ENCODE measurements around the gene SLC39A2. TPM values are rescaled to one million over a fixed set of nuclear protein-coding genes. Genes with fewer than 3 reads are reported as not detected.
"Not testable (repeated sequence)": the region's sequence is repeated elsewhere in the genome, so short reads cannot be mapped to it uniquely, and the experiment has no call there.

SLC39A2 gene
- total RNA-seq, 1 experiment from 2014 or later: not detected

DNA sequence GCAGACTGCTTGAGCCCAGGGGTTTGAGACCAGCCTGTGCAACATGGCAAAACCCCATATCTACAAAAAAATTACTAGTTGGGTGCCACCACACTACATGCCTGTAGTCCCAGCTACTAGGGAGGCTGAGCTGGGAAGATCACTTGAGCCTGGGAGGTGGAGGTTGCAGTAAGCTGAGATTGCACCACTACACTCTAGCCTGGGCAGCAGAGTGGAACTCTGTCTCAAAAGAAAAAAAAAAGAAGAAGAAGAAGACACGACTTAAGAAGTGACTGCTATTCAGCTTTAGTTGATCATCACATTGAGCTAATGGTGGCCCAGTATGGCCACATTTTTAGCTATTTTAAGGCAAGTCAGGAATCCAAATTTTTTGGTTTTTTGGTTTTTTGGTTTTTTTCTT is 18.2 kb upstream of the SLC39A2 start:
- Histone ChIP-seq H3K9me3 (ENCODE audit: control insufficient read depth in 1 of 2, insufficient read depth in 1 of 2, low read depth in 1 of 2, low read length in 2 of 2) (no peaks in the 10 kb centered on the region), H3K4me3 (replicated peaks in 1 of 2; ENCODE audit: low read depth in 1 of 2, low read length in 2 of 2) (no peak overlapping the region), H2AFZ (ENCODE audit: low read depth, low read length, poor library complexity, severe bottlenecking) (no peak overlapping the region), H3K9ac (ENCODE audit: low read length) (no peak overlapping the region), H3K4me1 (ENCODE audit: control insufficient read depth in 1 of 2, insufficient read depth in 2 of 2, low read length in 2 of 2) (no peaks in the 10 kb centered on the region), H3K27me3 (ENCODE audit: insufficient read depth, low read length) (no peaks in the 10 kb centered on the region), H3K27ac (ENCODE audit: low read depth, low read length) (no peak overlapping the region), H3K79me2 (ENCODE audit: insufficient read depth, low read length) (no peaks in the 10 kb centered on the region), H3K9me2 (ENCODE audit: insufficient read depth) (no peaks in the 10 kb centered on the region), H3K36me3 (ENCODE audit: control insufficient read depth in 1 of 2, insufficient read depth in 2 of 2, low read length in 2 of 2) (no peaks in the 10 kb centered on the region), H4K20me1 (ENCODE audit: insufficient read depth) (no peaks in the 10 kb centered on the region), H3K4me2 (ENCODE audit: low read length) (no peak overlapping the region)
- DNase-seq (ENCODE audit: low read depth, low spot score) (no peak), ATAC-seq (no peak)
- ChIA-PET POLR2A (no interaction called here), CTCF (interaction anchor here (0.9 to 5.1 kb wide), 2 partner anchors 10 to 34 kb away, joined by 3 to 27 read pairs; no protein-coding TSS in a partner anchor), RAD21 (ENCODE audit: low non-redundant PET in 1 of 2, low total read pairs in 2 of 2, uncharacterized antibody in 2 of 2, unreplicated experiment in 2 of 2) (no interaction called here)
- intact Hi-C loops (cut with micrococcal nuclease): no loop called here
- no peak for TF ChIP-seq POLR2A (IDR thresholded peaks at IDR 0.05; ENCODE audit: borderline replicate concordance, extremely low read depth, insufficient read depth, insufficient read length)
- no peak for TF ChIP-seq CTCF (IDR thresholded peaks at IDR 0.05 in 2 of 3, conservative IDR thresholded peaks at IDR 0.05 in 1 of 3; ENCODE audit: borderline replicate concordance in 1 of 3, insufficient read depth in 1 of 3, low read depth in 2 of 3, low read length in 2 of 3)
- TF ChIP-seq ZNF274 (IDR thresholded peaks at IDR 0.05; ENCODE audit: low read depth, low read length): no peak
- TF ChIP-seq ZFX (IDR thresholded peaks at IDR 0.05): no peak
- no TSS peak for BruUV-seq (replicated peaks)

DNA sequence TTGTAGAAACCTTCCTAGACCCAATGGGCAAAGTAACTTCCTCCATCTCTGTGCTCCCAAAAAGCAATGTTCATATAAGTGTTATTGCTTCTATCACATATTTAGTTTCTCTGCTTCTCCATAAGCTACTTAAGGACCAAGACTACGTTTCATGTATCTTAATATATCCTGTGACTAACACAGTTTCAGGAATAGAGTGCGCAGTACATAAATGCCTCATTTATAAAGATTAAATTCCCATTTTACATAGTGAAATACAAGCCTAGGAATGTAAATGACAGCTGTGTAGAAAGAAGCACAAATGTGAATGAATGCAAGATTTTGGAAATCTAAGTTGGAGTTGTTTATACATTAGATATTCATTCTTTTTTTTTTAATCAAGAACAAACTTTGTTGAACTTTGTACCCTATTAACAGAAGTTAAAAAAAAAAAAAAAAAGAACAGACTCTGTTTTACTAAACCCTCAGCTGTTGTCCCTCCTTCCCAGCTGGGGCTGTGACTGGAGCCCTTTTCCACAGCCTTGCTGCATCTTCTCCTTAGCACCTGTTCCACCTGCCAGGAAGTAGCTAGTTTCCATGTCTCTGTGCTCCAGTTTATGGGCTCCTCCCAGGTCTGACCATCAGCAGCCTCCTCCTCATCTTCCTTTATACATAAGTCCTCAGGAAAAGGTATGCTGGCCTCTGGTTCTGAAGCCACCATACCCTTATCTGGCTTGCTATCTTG is 16.3 kb upstream of the SLC39A2 start:
- Histone ChIP-seq H3K9me3 (ENCODE audit: control insufficient read depth in 1 of 2, insufficient read depth in 1 of 2, low read depth in 1 of 2, low read length in 2 of 2) (no peaks in the 10 kb centered on the region), H4K20me1 (ENCODE audit: insufficient read depth) (no peaks in the 10 kb centered on the region), H3K27ac (ENCODE audit: low read depth, low read length) (no peak overlapping the region), H3K4me1 (ENCODE audit: control insufficient read depth in 1 of 2, insufficient read depth in 2 of 2, low read length in 2 of 2) (peaks cover 5 to 16% of the 10 kb centered on the region in 2 experiments; a peak in 3 of 4 replicates), H3K4me2 (ENCODE audit: low read length) (no peak overlapping the region), H3K9me2 (ENCODE audit: insufficient read depth) (no peaks in the 10 kb centered on the region), H3K9ac (ENCODE audit: low read length) (no peak overlapping the region), H3K27me3 (ENCODE audit: insufficient read depth, low read length) (no peaks in the 10 kb centered on the region), H3K36me3 (ENCODE audit: control insufficient read depth in 1 of 2, insufficient read depth in 2 of 2, low read length in 2 of 2) (no peaks in the 10 kb centered on the region), H2AFZ (ENCODE audit: low read depth, low read length, poor library complexity, severe bottlenecking) (no peak overlapping the region), H3K79me2 (ENCODE audit: insufficient read depth, low read length) (no peaks in the 10 kb centered on the region), H3K4me3 (replicated peaks in 1 of 2; ENCODE audit: low read depth in 1 of 2, low read length in 2 of 2) (no peak overlapping the region)
- CTCF ChIA-PET: interaction anchor here (5.1 kb wide), 1 partner anchor 11 kb away, joined by 27 read pairs; no protein-coding TSS in a partner anchor
- no TSS peak for BruUV-seq (replicated peaks)
- POLR2A ChIA-PET: no interaction called here
- DNase-seq (ENCODE audit: low read depth, low spot score) (no peak), ATAC-seq (no peak)
- no peak for TF ChIP-seq ELF1 (IDR thresholded peaks at IDR 0.05; ENCODE audit: borderline replicate concordance, low read depth)
- TF ChIP-seq CTCF (IDR thresholded peaks at IDR 0.05 in 2 of 3, conservative IDR thresholded peaks at IDR 0.05 in 1 of 3; ENCODE audit: borderline replicate concordance in 1 of 3, insufficient read depth in 1 of 3, low read depth in 2 of 3, low read length in 2 of 3): no peak
- intact Hi-C loops (cut with micrococcal nuclease): no loop called here
- RAD21 ChIA-PET (ENCODE audit: low non-redundant PET in 1 of 2, low total read pairs in 2 of 2, uncharacterized antibody in 2 of 2, unreplicated experiment in 2 of 2): interaction anchor here in 1 of 2 experiments (0.6 kb wide), 1 partner anchor 348 kb away, joined by 3 read pairs; no protein-coding TSS in a partner anchor

GRCh38 chr14:20985650-20986049 is 13.4 kb upstream of the SLC39A2 start:
- H3K9ac ChIP-seq (ENCODE audit: low read length); POLR2A ChIA-PET; H3K4me2 ChIP-seq (ENCODE audit: low read length); BruUV-seq (replicated peaks); H3K9me2 ChIP-seq (ENCODE audit: insufficient read depth); H3K4me3 ChIP-seq (replicated peaks in 1 of 2; ENCODE audit: low read depth in 1 of 2, low read length in 2 of 2); H3K27ac ChIP-seq (ENCODE audit: low read depth, low read length); H4K20me1 ChIP-seq (ENCODE audit: insufficient read depth); DNase-seq (ENCODE audit: low read depth, low spot score); H3K36me3 ChIP-seq (ENCODE audit: control insufficient read depth in 1 of 2, insufficient read depth in 2 of 2, low read length in 2 of 2); ATAC-seq; H2AFZ ChIP-seq (ENCODE audit: low read depth, low read length, poor library complexity, severe bottlenecking); H3K27me3 ChIP-seq (ENCODE audit: insufficient read depth, low read length); H3K79me2 ChIP-seq (ENCODE audit: insufficient read depth, low read length); H3K9me3 ChIP-seq (ENCODE audit: control insufficient read depth in 1 of 2, insufficient read depth in 1 of 2, low read depth in 1 of 2, low read length in 2 of 2): not testable (repeated sequence)
- CTCF ChIA-PET: interaction anchor here (1.4 kb wide), 1 partner anchor 11 kb away, joined by 4 read pairs; no protein-coding TSS in a partner anchor
- intact Hi-C loops (cut with micrococcal nuclease): loop anchor here (5.0 kb wide), 1 partner anchor 303 kb away; the partner anchor contains the start of gene RNASE4
- H3K4me1 ChIP-seq (ENCODE audit: control insufficient read depth in 1 of 2, insufficient read depth in 2 of 2, low read length in 2 of 2): peaks cover 11 to 25% of the 10 kb centered on the region in 2 experiments
- RAD21 ChIA-PET (ENCODE audit: low non-redundant PET in 1 of 2, low total read pairs in 2 of 2, uncharacterized antibody in 2 of 2, unreplicated experiment in 2 of 2): interaction anchor here in 1 of 2 experiments (0.6 kb wide), 1 partner anchor 37 kb away, joined by 3 read pairs; no protein-coding TSS in a partner anchor
